NCI-H748 treated with DMSO at 0.1 percent for 48 hours (cell line): ENCODE measurements around the gene MYBPH.

ENCODE experiments used
- DNase-seq: peaks from one replicate; lab custom pipeline; 2025; lab: John Stamatoyannopoulos, UW

MYBPH gene

DNA sequence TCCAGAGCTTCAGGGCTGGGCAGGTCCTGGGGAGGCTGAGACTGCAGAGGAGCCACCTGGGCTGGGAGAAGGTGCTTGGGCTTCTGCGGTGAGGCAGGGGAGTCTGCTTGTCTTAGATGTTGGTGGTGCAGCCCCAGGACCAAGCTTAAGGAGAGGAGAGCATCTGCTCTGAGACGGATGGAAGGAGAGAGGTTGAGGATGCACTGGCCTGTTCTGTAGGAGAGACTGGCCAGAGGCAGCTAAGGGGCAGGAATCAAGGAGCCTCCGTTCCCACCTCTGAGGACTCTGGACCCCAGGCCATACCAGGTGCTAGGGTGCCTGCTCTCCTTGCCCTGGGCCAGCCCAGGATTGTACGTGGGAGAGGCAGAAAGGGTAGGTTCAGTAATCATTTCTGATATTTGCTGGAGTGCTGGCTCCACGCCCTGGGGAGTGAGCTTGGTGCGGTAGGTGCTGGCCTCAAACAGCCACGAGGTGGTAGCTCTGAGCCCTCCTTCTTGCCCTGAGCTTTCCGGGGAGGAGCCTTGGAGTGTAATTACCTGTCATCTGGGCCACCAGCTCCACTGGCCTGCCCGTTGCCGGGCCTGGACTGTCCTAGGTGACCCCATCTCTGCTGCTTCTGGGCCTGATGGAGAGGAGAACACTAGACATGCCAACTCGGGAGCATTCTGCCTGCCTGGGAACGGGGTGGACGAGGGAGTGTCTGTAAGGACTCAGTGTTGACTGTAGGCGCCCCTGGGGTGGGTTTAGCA, 9.3 kb downstream of the MYBPH start:
- no peak for DNase-seq

DNA sequence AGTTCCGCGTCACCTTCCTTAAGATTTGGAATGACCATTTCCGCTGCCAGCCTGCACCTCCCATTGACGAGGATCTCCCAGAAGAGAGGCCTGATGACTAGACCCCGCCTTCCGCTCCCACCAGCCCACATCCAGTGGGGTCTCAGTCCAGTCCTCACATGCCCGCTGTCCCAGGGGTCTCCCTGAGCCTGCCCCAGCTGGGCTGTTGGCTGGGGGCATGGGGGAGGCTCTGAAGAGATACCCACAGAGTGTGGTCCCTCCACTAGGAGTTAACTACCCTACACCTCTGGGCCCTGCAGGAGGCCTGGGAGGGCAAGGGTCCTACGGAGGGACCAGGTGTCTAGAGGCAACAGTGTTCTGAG, 9.8 kb downstream of the MYBPH start:
- no peak for DNase-seq

DNA sequence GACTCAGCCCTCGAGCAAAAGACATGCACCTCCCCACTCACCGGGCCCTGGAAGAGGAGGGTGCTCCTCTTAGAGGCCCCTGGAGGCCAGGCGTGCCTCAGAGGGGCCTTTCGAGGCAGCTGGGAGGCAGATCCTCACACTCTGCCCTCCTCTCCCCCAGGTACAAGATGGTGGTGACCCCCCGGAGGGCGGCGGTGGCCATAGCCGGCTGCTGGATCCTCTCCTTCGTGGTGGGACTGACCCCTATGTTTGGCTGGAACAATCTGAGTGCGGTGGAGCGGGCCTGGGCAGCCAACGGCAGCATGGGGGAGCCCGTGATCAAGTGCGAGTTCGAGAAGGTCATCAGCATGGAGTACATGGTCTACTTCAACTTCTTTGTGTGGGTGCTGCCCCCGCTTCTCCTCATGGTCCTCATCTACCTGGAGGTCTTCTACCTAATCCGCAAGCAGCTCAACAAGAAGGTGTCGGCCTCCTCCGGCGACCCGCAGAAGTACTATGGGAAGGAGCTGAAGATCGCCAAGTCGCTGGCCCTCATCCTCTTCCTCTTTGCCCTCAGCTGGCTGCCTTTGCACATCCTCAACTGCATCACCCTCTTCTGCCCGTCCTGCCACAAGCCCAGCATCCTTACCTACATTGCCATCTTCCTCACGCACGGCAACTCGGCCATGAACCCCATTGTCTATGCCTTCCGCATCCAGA, 10.4 kb downstream of the MYBPH start:
- DNase-seq, result no peak

GRCh38 chr1:203163891-203164635, 11.6 kb downstream of the MYBPH start:
- DNase-seq, result no peak

DNA sequence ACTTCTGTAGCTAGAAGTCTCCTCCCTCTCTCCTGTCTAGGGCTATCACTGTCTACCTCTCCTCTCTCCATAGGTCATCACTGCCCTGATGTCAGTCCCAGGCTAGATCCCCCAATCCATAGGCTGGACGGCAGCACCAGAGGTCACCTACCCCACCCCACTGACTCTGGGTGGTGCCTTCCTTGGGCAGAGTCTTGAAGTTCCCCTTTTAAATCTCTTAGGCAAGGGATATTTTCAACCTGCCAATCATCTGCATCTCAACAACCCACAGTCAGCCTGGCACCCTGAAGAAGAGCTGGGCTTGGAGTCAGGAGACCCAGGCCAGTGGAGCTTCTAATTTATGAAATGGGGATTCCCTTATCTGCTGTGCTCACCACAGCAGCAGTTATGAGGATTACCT, 13.2 kb downstream of the MYBPH start:
- no peak for DNase-seq

DNA sequence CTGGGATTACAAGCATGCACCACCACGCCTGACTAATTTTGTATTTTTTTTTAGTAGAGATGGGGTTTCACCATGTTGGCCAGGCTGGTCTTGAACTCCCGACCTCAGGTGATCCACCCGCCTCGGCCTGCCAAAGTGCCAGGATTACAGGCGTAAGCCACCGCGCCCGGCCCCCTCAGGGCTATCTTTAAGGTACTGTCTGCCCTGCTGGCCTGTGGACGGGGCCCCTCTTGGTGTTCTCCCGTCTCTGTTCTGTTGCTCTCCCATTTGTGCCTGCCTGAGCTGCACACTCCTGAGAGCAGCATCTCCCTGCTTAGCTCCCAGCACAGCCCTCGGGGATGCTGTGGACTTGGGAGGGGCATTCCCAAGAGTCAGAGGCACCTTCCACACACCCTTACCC, 13.9 kb downstream of the MYBPH start:
- DNase-seq, result no peak

- no peak for DNase-seq
These were observed 14.5 kb downstream of the MYBPH start for GRCh38 chr1:203161175-203161574.

DNA sequence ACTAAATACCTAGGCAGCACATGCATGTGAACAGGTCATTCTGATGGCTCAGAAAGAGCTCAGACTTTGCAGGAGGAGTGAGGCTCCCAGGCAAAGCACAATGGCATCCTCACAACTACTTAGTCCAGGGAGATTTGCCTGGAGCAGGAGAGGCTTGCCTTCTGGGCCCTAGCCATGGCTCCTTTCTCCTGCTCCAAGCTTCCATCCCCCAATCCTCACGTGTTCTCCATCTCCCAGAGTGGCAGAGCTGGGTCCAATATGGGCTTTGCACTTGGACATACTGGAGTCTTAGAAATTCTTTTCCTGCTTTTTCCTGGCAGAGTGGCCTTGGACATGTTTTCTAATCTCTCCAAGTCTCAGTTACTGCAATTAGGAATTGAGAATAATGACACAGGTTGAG, 15.8 kb downstream of the MYBPH start:
- DNase-seq, result no peak

- no peak for DNase-seq
These were observed 16.5 kb downstream of the MYBPH start for GRCh38 chr1:203158960-203159665.

DNA sequence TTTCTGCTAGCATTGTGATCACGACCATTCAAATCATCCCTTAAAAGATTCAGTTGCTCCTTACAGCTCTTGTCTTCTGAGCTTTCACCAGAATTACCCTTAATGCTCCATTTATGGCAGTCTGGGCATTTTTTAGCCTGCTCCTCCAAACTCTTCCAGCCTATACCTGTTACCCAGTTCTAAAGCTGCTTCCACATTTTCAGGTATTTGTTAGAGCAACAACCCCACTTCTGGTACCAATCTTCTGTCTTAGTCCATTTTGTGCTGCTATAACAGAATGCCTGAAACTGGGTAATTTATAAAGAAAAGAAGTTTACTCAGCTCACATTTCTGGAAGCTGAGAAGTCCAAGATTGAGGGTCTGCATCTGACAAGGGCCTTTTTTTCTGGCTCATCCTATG, 17.2 kb downstream of the MYBPH start:
- no peak for DNase-seq

- no peak for DNase-seq
These were observed 19.3 kb downstream of the MYBPH start for GRCh38 chr1:203156280-203156679.

DNA sequence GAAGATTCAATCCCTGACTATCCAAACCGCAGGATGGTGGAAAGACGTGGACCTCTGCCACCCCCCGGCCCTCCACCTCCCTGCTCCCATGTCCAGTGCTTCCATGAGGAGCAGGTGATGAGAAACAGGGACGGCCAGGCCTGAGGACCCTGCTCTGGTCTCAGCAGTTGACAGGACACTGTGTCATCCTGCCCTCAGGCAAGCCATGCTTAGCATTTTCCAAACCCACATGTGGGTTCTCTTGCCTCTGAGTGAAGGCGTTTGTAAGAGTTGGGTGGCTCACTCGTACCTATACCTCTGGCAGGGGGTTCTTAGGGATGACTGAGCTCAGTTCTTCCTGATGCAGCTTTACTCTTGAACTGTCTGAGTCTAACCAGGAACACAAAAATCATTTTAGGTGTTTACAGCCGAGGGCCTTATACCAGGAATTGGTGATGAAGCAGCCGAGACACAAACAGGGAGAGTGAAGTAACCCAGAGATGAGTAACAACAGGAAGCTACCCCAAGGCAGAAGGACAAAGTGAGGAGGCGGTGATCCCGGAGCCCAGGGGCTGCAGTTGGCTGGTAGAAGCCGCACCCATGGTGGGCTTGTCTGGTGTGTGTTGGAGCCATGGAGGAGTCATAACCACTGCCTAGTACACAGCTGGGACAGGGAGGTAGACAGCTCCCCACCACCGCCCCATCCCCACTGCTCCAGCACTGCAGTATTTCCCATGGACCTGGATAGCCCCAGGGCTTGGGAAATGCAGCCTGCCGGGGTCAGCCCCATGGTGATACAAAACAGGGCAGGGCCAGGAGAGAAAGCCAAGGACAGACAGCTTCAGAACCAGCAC, 21.4 kb downstream of the MYBPH start:
- no peak for DNase-seq

DNA sequence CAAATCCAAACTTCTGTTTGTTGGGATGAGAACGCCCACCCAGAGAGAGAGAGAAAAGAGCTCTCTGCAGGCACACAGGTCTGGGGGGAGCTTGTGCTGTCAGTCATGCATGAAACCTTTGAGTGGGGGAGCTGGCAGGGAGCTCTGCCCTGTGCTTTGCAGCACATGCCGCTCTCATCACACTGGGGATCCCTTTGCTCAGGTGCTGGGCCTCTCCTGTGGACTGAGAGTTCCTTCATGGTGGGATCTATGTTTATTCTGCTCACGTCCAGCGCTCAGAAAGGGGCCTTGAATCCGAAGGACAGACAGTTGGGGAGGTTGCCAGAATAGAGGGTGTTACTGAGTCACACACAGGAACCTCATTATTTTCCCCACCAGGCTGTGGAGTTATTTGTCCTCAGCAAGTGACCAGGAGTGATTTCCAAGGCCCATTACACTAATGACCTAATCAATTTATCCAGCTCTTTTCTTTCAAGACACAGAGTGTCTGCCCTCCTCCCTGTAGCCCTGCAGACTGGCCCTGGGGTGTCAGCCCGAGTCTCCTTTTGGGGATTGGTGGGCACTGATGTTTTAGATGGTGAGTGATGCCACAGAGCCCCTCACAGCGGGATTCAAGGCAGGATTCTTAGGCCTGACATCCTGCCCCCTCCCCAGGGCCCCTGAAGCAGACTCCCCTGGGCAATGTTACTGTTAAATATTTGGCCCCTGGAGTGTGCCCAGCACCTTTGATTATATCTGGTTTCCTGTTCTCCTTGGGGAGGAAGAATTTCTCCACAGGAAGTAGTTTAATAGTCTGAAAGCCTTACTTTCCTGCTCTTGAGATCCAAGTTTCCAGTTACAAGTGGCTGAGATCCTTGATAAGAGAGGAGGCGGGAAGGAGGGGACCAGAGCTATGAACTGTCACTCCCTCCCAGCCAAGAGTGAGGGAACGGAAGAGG, 22.3 kb downstream of the MYBPH start:
- DNase-seq, result no peak

- DNase-seq, result no peak
These were observed 23.2 kb downstream of the MYBPH start for GRCh38 chr1:203152158-203153034.

- no peak for DNase-seq
These were observed 24.1 kb downstream of the MYBPH start for GRCh38 chr1:203151362-203152157.

GRCh38 chr1:203150511-203151297, 24.9 kb downstream of the MYBPH start:
- DNase-seq, result no peak

DNA sequence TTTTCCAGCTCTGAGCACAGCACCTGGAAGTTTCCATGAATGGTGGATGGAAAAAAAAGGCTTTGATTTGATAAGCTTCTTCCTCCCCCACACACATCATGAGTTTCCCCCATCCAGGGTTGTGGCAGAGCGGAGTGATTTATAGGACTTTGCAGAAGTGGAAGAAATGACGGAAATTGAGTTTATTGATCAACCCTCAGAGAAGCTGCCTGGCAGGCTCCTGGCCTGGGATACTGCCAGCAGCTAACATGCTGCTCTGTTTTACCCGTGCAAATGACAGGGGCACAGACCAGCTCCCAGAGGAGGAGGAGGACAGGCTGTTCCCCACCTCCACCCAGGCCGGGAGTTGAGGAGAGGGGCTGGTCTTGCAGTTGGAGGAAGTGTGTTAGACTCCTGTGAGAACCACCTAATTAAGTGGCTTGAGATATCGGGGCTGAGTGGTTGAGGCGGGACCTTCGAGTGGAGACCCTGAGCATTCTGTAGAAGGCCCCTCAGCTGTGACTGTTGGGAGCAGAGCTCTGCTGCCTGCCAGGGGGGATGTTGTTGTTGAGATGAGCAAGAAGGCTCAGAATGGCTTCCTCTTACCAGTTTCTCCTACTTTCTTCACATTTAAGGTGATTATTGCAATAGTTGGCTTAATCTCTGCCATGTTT, 26.3 kb downstream of the MYBPH start:
- no peak for DNase-seq
